HL-60 (cell line): ENCODE results near the gene SLC9A6.

Experiments used
- DNase-seq, 2 experiments: peaks; one replicate each; pipeline ENCODE4 v3.0.0-alpha.2; 2010 to 2020; ENCODE audit warnings: low read depth in 1 of 2, low spot score in 1 of 2
- H3K27ac ChIP-seq: fragments of 250-450 bp; sonication (Bioruptor Pico); replicated peaks from 2 replicates; pipeline ENCODE4 v1.5.1; 2020; ENCODE audit warnings: mild to moderate bottlenecking, moderate library complexity
- H3K27me3 ChIP-seq: fragments of 250-450 bp; sonication (Bioruptor Pico); 2 replicates; pipeline ENCODE4 v1.5.1; 2021; ENCODE audit warnings: mild to moderate bottlenecking, moderate library complexity; ENCODE audit not compliant: insufficient read depth, poor library complexity, severe bottlenecking
- H3K4me3 ChIP-seq: replicated peaks from 2 replicates; pipeline ENCODE4 v1.5.1; 2011; ENCODE audit warnings: mild to moderate bottlenecking, control low read depth, low read length; ENCODE audit not compliant: insufficient read depth
- GABPA ChIP-seq: IDR thresholded peaks from 2 replicates; pipeline ENCODE4 v1.6.1; 2012; ENCODE audit warnings: low read depth
- POLR2AphosphoS5 ChIP-seq: IDR thresholded peaks from 2 replicates; pipeline ENCODE4 v1.6.1; 2012; ENCODE audit warnings: low read depth
- REST ChIP-seq: IDR thresholded peaks from 2 replicates; pipeline ENCODE4 v1.6.1; 2012; ENCODE audit warnings: low read depth; ENCODE audit not compliant: insufficient replicate concordance
- SPI1 ChIP-seq: IDR thresholded peaks from 2 replicates; pipeline ENCODE4 v1.6.1; 2012; ENCODE audit warnings: low read depth, mild to moderate bottlenecking, borderline replicate concordance
- TF ChIP-seq, protein P1 (sequence below): IDR thresholded peaks from one replicate; pipeline ENCODE4 v1.5.1; 2011; ENCODE audit warnings: low read length, control low read depth, inconsistent platforms; ENCODE audit not compliant: insufficient read depth

SLC9A6 gene

DNA sequence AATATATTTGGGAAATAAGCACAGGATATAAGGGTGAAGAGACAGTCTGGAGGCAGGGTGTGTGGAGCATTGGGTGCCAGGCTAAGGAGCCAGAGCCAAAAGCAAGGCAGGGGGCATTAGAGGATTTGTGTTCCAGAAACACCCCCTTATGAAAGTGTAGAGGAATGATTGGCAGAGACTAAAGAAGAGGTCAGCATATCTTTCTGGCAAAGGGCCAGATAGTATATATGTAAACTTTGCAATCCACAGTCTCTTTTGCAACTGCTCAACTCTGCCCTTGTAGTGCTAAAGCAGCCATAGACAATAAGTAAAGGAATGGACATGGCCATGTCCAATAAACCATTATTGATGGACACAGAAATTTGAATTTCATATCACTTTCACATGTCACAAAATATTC lies 3.6 kb upstream of the SLC9A6 start:
- TF ChIP-seq, protein P1, sequence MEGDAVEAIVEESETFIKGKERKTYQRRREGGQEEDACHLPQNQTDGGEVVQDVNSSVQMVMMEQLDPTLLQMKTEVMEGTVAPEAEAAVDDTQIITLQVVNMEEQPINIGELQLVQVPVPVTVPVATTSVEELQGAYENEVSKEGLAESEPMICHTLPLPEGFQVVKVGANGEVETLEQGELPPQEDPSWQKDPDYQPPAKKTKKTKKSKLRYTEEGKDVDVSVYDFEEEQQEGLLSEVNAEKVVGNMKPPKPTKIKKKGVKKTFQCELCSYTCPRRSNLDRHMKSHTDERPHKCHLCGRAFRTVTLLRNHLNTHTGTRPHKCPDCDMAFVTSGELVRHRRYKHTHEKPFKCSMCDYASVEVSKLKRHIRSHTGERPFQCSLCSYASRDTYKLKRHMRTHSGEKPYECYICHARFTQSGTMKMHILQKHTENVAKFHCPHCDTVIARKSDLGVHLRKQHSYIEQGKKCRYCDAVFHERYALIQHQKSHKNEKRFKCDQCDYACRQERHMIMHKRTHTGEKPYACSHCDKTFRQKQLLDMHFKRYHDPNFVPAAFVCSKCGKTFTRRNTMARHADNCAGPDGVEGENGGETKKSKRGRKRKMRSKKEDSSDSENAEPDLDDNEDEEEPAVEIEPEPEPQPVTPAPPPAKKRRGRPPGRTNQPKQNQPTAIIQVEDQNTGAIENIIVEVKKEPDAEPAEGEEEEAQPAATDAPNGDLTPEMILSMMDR = no peak
- no peak for TF ChIP-seq REST
- no peak for TF ChIP-seq GABPA
- no peak for TF ChIP-seq POLR2AphosphoS5
- TF ChIP-seq SPI1 = no peak
- no peak for DNase-seq
- Histone ChIP-seq H3K27ac (no peak overlapping the region), H3K27me3 (no peaks in the 10 kb centered on the region), H3K4me3 (no peak overlapping the region)

- Histone ChIP-seq H3K27ac (no peak overlapping the region), H3K4me3 (no peak overlapping the region), H3K27me3 (no peaks in the 10 kb centered on the region)
- no peak for DNase-seq
- TF ChIP-seq REST (no peak), POLR2AphosphoS5 (no peak), GABPA (no peak), SPI1 (no peak)
- TF ChIP-seq, protein P1 = no peak
Observed at GRCh38 chrX:135982860-135983259, 2.4 kb upstream of the SLC9A6 start.

- no peak overlapping the region for H3K4me3 ChIP-seq
- H3K27ac ChIP-seq = peak overlapping the region; percentile 54
- TF ChIP-seq SPI1 (peak; percentile 17; the same call in 1 of the 2 replicates), POLR2AphosphoS5 (no peak)
- no peak for DNase-seq
- H3K27me3 ChIP-seq = no peaks in the 10 kb centered on the region
Observed at GRCh38 chrX:135984256-135984655, 979 bp upstream of the SLC9A6 start.

- peak overlapping the region; percentile 76 for H3K4me3 ChIP-seq
- TF ChIP-seq GABPA (no peak), REST (no peak), POLR2AphosphoS5 (no peak), SPI1 (no peak)
- TF ChIP-seq, protein P1 = no peak
- H3K27ac ChIP-seq = peak overlapping the region; percentile 54
- no peak for DNase-seq
- H3K27me3 ChIP-seq = no peaks in the 10 kb centered on the region
Observed at GRCh38 chrX:135984791-135985156, 461 bp upstream of the SLC9A6 start.
